NCI-H187 treated with DMSO at 0.1 percent for 48 hours (cell line): ENCODE results near the gene PSEN1.
"Not testable (repeated sequence)": the region's sequence is repeated elsewhere in the genome, so short reads cannot be mapped to it uniquely, and the experiment has no call there.

Source experiments
- DNase-seq: peaks from one replicate; lab custom pipeline; 2025; lab: John Stamatoyannopoulos, UW

Gene PSEN1

GRCh38 chr14:73166399-73166798 lies 30.1 kb downstream of the PSEN1 start:
- DNase-seq = no peak

DNA sequence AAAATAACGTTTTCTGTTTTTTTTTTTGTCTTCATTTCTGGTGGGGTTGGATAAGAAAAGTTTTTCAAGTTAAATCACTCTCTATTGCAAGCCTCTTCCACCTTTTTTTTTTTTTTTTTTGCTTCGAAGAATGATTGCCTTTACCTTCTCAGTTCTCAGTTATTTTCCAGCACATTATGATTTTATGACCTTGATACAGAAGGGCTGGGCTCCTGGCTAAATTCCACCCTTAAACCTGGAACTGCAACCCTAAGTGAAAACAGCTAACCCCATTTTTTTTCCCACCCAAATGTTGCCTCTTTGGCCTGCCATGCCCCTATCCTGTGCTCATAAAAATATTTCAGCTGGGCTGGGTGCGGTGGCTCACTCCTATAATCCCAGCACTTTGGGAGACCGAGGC lies 31.4 kb downstream of the PSEN1 start:
- no peak for DNase-seq

DNA sequence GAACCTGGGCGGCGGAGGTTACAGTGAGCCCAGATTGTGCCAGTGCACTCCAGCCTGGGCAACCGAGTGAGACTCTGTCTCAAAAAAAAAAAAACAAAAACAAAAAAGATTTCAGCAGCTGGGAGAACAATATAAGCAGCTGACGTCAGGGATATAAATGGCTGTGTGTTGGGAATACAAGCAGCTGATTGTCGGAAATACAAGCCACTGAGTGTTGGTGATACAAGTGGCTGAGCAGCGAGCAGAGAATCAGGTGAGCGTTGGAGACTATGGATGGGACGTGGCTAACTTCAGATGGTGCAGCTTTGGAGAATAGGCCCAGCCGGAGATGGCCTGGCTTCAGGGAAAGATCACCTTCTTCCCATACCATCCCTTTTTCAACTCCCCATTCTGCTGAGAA lies 32.0 kb downstream of the PSEN1 start:
- DNase-seq = no peak

DNA sequence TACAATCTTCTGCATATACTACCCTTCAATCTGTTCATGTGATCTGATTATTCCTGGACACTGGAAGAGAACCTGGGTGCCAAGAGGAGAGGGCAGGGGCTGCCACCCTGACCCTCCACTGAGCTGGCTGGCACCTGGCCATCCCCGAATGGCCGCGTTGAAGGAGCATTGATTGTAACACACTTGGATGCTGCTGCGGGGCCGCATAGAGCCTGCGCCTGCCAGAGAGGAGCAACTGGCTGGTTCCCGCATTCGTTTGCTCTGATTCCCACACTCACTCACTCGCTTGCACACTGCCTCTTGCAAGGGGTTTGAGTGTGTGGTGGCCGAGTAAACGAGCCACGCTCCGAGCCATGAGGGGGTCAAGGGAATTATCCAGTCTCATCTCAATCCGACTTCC lies 32.4 kb downstream of the PSEN1 start:
- DNase-seq = no peak

GRCh38 chr14:73169855-73170254 lies 33.5 kb downstream of the PSEN1 start:
- not testable (repeated sequence) for DNase-seq

DNA sequence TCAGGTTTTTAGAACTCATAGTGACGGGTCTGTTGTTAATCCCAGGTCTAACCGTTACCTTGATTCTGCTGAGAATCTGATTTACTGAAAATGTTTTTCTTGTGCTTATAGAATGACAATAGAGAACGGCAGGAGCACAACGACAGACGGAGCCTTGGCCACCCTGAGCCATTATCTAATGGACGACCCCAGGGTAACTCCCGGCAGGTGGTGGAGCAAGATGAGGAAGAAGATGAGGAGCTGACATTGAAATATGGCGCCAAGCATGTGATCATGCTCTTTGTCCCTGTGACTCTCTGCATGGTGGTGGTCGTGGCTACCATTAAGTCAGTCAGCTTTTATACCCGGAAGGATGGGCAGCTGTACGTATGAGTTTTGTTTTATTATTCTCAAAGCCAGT lies 34.4 kb downstream of the PSEN1 start:
- no peak for DNase-seq

DNA sequence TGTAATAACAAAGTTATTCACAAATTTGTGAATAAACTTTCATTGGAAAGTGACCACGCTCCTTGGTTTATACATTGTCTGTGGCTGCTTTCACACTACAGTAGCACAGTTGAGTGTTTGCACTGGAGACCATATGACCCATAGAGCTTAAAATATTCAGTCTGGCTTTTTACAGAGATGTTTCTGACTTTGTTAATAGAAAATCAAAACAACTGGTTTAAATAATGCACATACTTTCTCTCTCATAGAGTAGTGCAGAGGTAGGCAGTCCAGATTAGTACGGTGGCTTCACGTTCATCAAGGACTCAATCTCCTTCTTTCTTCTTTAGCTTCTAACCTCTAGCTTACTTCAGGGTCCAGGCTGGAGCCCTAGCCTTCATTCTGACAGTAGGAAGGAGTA lies 36.2 kb downstream of the PSEN1 start:
- no peak for DNase-seq

GRCh38 chr14:73173092-73173735 lies 36.9 kb downstream of the PSEN1 start:
- no peak for DNase-seq

GRCh38 chr14:73176685-73177084 lies 40.4 kb downstream of the PSEN1 start:
- no peak for DNase-seq

DNA sequence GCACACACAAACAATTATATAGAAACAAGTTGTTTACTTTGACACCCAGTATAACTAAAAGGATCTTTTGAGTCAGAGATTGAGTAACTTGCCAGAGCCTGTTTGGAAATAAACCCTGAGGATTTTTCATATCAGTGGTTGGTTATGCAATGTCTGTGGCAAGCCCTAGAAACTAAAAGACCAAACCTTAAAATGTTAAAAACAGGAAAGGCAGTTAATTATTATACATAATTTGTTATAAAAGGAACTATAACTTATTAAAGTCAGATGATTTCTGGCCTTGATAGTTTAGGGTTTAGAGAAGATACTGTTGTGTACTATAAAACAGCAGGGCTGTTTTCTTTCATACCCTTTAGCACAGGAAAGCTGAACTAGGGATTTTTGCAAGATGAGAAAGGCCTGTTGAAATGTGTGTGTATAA lies 44.1 kb downstream of the PSEN1 start:
- DNase-seq = no peak

- not testable (repeated sequence) for DNase-seq
Observed at GRCh38 chr14:73180969-73181368, 44.7 kb downstream of the PSEN1 start.

DNA sequence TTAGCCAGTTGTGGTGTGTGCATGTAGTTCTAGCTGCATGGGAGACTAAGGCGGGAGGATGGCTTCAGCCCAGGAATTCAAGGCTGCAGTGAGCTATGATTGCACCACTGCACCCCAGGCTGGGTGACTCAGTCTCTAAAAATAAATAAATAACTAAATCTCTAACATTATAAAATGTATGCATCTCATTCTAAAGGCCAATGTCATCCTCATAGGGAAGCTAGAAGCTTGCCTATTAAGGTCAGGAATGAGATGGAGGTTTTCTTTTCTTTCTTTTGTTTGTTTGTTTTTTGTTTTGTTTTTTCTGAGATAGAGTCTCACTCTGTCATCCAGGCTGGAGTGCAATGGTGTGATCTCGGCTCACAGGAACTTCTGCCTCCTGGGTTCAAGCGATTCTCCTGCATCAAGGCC lies 52.2 kb downstream of the PSEN1 start:
- no peak for DNase-seq

DNA sequence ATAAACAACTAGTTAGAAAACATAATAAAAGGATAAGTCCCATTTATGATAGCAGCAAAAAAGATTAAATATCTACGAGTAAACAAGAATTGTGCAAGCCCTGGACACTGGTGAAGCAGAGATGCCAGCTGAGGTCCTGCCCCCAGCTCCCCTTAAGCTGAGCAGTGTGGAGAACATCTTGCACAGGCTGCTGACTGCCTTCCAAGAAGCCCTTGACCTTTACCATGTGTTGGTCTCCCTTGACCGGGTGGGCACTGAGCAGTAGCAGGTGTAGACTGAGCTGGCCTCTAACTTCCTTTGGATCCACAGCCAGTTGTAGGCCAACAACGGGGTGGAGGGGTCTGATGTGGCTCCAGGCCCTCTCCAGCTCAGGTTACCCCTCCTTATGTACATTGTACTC lies 53.3 kb downstream of the PSEN1 start:
- DNase-seq = no peak

GRCh38 chr14:73191441-73191840 lies 55.1 kb downstream of the PSEN1 start:
- DNase-seq = no peak

GRCh38 chr14:73194306-73194705 lies 58.0 kb downstream of the PSEN1 start:
- DNase-seq = not testable (repeated sequence)

DNA sequence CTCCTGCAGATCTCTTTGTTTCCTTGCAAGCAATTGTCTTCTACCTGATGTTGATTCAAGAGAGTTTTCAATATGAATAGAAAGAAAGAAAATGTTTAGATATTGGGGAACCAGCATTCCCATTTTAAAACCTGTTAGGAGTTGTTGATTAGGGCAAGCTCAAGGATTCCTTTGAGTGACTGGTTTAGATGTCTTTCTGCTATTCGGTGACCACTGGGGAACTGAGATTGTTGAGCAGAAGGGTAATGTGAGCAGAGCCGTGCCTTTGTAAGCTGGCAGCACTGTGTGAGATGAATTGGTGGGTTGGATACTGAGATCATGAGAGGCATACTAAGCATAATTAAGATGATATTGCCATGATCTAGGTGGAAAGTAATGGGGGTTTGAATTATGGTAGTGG lies 61.9 kb downstream of the PSEN1 start:
- no peak for DNase-seq

DNA sequence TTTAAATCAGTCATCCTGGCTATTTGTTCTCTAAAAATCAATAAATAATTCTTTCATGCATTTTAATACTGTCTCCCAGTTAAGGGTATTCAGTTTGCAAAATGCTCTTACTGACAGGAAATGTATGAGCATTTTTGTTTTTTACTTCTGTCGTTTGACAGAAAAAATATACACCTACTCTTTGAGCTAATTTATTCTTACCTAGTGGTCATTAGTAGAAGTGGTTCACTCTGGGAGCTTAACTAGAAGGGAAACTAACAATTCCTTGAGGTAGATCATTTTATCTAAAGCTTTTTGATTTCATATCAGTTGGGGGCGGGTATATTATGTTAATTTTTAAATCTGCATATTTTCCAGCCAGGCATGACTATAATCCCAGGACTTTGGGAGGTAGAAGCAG lies 67.2 kb downstream of the PSEN1 start:
- DNase-seq = no peak

GRCh38 chr14:73207615-73208014 lies 71.3 kb downstream of the PSEN1 start:
- DNase-seq = no peak

- DNase-seq = no peak
Observed at GRCh38 chr14:73208390-73208789, 72.1 kb downstream of the PSEN1 start.

DNA sequence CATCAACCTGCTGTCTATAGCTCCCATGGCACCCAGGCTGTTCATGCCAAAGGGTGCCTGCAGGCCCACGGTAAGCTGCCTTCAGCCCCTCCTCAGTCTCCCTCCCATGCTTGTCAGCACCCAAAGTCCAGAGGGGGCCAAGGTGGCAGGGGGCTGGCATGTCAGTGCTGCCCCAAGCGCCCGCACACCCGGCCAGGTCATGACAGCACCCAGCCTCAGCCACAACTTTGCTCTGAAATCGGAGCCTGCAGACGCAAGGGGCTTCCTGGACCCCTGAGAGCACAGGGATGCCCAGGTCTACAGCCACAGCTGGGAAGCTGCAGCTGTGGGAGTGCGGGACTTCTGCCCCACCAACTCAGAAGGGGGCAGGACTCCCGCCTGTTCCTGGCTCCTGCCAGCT lies 72.5 kb downstream of the PSEN1 start:
- no peak for DNase-seq

DNA sequence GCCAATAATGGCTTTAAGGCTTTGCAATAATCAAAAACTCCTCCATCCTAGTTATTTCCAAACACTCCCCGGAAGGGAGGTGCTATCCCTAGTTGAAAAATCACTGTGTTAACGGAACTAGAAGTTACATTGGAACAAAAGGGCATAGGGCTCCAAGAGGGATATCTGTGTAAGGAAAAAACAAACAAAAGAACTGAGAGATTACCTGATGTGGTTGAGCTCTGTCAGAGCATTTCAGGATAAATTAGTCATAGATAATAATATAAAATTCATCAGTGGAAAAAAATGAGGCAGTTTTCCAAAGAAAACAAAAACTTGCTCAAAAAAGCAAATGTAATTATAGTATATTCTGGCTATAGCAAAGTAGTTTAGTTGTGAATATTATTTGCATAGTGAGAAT lies 73.6 kb downstream of the PSEN1 start:
- DNase-seq = no peak

- DNase-seq = no peak
Observed at GRCh38 chr14:73211251-73212040, 75.1 kb downstream of the PSEN1 start.

DNA sequence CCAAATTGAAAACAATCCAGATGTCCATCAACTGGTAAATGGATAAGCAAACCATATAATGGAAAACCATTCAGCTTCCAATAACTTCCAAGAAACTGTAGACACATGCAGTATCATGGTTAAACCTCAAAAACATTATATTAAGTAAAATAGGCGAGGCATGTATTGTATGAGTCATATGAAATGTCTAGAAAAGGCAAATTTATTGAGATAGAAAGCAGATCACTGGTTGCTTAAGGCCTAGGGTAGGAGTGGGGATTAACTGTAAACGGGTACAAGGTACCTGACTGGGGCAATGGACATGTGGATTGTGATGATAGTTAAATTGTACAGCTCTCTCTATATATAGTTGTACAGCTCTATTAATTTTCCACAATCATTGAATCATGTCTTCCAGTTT lies 79.7 kb downstream of the PSEN1 start:
- DNase-seq = no peak

- no peak for DNase-seq
Observed at GRCh38 chr14:73217411-73217810, 81.1 kb downstream of the PSEN1 start.
